DOHH2 (cell line): ENCODE measurements around the gene F8A3.
"Not testable (repeated sequence)": the region's sequence is repeated elsewhere in the genome, so short reads cannot be mapped to it uniquely, and the experiment has no call there.

Experiments
- CTCF ChIP-seq: fragments of 200-600 bp; sonication (generic); IDR thresholded peaks from one replicate; pipeline ENCODE4 v1.5.1; 2014; ENCODE audit warnings: antibody characterized with exemption, mild to moderate bottlenecking, low read depth, low read length; ENCODE audit not compliant: poor library complexity, severe bottlenecking
- EZH2phosphoT487 ChIP-seq: fragments of 200-600 bp; sonication (generic); IDR thresholded peaks from 2 replicates; pipeline ENCODE4 v1.6.1; 2017; ENCODE audit warnings: borderline replicate concordance, mild to moderate bottlenecking, antibody characterized with exemption, low read length, moderate library complexity, mixed read lengths

GRCh38 chrX:155491421-155491820 is 33.0 kb upstream of the F8A3 start:
- TF ChIP-seq CTCF, EZH2phosphoT487: not testable (repeated sequence)
